Muscle layer of duodenum (tissue), 2 donors: Measurements from ENCODE around the gene GLP2R.

ENCODE experiments used
- H3K27ac ChIP-seq: one replicate; pipeline ENCODE4 v1.7.0; 2013; ENCODE audit warnings: mild to moderate bottlenecking, low read length
- H3K27me3 ChIP-seq: one replicate; pipeline ENCODE4 v1.7.0; 2013; ENCODE audit warnings: low read depth, mild to moderate bottlenecking, control low read depth, low read length
- H3K36me3 ChIP-seq, 2 donors: one replicate each; pipeline ENCODE4 v1.7.0; 2013; ENCODE audit warnings: low read length in 2 of 2, control low read depth in 1 of 2, mild to moderate bottlenecking in 1 of 2; ENCODE audit not compliant: insufficient read depth in 2 of 2, control insufficient read depth in 1 of 2
- H3K4me1 ChIP-seq, 2 donors: one replicate each; pipeline ENCODE4 v1.7.0; 2013; ENCODE audit warnings: low read length in 2 of 2, mild to moderate bottlenecking in 2 of 2, control low read depth in 1 of 2, moderate library complexity in 1 of 2; ENCODE audit not compliant: insufficient read depth in 2 of 2, control insufficient read depth in 1 of 2
- H3K4me3 ChIP-seq, 2 donors: one replicate each; pipeline ENCODE4 v1.7.0; 2013; ENCODE audit warnings: low read length in 2 of 2, low read depth in 1 of 2, mild to moderate bottlenecking in 1 of 2
- H3K9me3 ChIP-seq, 2 donors: one replicate each; pipeline ENCODE4 v1.7.0; 2013; ENCODE audit warnings: low read length in 2 of 2, control low read depth in 1 of 2, mild to moderate bottlenecking in 1 of 2; ENCODE audit not compliant: control insufficient read depth in 1 of 2
- donor health status: healthy.

GLP2R gene

DNA sequence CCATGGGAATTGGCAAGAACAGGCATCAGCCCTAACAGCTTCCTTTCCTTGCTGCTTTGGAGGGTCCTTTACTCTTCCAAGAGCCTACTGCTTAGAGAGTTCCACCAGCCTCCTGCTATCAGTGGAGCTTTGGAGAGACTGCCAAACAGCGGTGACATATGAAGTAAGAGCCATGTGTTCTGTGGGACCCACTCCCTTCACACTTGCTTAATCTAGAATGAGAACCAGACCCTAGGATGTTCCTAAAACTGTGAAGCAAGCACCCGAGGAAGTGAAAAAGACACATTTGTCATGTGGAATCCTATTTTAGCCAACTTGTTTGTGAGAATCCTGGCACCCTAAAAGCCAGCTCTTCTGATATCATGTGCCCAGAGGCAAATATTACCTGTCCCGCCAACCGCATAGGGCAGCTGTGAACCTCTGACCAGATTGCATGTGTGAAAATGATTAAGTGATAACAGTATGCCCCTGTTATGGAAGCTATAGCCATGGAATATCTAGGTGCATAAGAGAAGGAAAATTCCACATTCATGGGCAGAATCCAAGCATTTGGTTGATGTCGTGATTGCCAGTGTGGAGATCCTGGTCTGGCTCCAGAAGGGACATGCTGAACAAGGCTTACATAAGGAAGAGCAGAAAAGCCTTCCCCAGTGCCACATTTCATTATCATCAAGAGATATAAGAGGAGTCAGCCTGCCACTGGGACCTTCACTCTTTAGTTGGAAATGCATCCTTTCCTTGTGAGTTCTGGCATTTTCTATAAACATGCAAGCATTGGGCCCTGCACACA is 60.6 kb downstream of the GLP2R start:
- Histone ChIP-seq H3K4me3 (no peak overlapping the region), H3K36me3 (peaks cover 0 to 13% of the 10 kb centered on the region in 2 donors), H3K27me3 (no peaks in the 10 kb centered on the region), H3K4me1 (no peaks in the 10 kb centered on the region), H3K27ac (no peak overlapping the region), H3K9me3 (peaks cover 15 to 21% of the 10 kb centered on the region in 2 donors)

- Histone ChIP-seq H3K27me3 (no peaks in the 10 kb centered on the region), H3K36me3 (peaks cover 0 to 3% of the 10 kb centered on the region in 2 donors), H3K4me3 (no peak overlapping the region), H3K9me3 (peaks cover 11 to 12% of the 10 kb centered on the region in 2 donors), H3K27ac (no peak overlapping the region), H3K4me1 (no peaks in the 10 kb centered on the region)
These were observed 61.8 kb downstream of the GLP2R start for GRCh38 chr17:9887508-9887907.

DNA sequence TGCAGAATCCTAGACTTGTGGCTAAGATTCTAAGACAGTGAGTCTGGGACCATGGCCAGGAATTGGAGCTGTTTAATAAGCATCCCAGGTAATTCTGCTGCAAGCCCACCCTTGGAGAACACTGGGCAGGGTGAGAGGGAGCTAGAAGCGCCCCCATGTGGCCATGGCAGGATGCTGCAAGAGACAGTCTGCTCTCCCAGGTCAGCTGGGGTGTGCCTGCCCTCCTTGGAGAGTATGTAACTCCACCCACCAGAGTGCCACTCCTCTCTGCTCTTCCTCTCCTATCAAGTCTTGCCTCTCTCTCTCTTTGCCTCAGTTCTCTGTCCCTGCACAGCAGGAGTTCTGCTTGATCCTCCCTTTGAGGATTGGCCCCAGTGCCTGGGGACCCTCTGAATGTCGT is 64.4 kb downstream of the GLP2R start:
- H3K4me3 ChIP-seq = no peak overlapping the region

DNA sequence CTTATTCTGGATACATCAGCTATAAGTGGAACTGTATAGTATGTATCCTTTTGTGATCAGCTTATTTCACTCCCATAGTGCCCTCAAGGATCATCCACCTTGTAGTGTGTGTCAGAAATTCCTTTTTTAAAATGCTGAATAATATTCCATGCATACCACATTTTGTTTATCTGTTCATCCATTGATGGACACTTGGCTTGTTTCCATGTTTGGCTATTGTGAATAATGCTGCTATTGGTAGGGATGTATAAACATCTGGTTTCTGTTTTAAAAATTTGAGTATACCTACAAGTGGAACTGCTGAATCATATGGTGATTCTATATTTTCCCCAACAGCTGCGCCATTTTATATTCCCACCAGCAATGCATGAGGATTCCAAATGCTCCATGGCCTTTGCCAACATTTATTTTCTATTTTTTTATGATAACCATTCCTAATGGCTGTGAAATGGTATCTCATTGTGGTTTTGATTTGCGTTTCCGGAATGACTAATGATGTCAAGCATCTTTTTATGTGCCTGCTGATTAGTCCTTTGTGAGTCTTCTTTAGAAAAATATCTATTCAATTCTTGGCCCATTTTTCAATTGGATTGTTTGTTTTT is 67.8 kb downstream of the GLP2R start:
- H3K36me3 ChIP-seq = no peaks in the 10 kb centered on the region
- H3K4me3 ChIP-seq = no peak overlapping the region
- peaks cover 0 to 5% of the 10 kb centered on the region in 2 donors for H3K9me3 ChIP-seq
- H3K4me1 ChIP-seq = no peaks in the 10 kb centered on the region
- H3K27ac ChIP-seq = no peak overlapping the region
- H3K27me3 ChIP-seq = no peaks in the 10 kb centered on the region

More for the DNA sequence above, 64.4 kb downstream of the GLP2R start:
- Histone ChIP-seq H3K27me3 (no peaks in the 10 kb centered on the region), H3K9me3 (peaks cover 0 to 5% of the 10 kb centered on the region in 2 donors), H3K36me3 (no peaks in the 10 kb centered on the region), H3K27ac (no peak overlapping the region), H3K4me1 (no peaks in the 10 kb centered on the region)

DNA sequence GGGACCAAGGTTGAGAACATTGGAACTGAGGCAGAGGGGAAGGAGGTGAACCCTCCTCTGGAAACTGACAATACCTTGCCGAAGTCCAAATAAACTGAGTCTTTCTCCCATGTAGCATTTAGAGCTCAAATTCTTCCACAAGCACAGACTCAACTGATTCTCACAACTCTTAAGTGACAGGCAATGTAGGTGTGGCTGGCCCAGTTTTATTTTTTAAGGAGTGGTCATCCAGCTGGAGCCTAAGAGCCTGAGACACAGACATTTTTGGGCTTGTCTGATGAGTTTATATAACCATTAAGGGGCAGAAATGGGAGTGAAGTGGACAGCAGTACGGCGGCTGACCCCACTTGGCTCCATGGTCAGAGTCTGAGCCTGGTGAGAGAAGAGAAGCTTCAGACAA is 68.5 kb downstream of the GLP2R start:
- Histone ChIP-seq H3K9me3 (peaks cover 0 to 5% of the 10 kb centered on the region in 2 donors), H3K4me1 (peaks cover 0 to under 1% of the 10 kb centered on the region in 2 donors), H3K27me3 (no peaks in the 10 kb centered on the region), H3K27ac (no peak overlapping the region), H3K4me3 (no peak overlapping the region), H3K36me3 (no peaks in the 10 kb centered on the region)

GRCh38 chr17:9895923-9896322 is 70.2 kb downstream of the GLP2R start:
- Histone ChIP-seq H3K27me3 (no peaks in the 10 kb centered on the region), H3K9me3 (peaks cover 0 to 5% of the 10 kb centered on the region in 2 donors), H3K36me3 (no peaks in the 10 kb centered on the region), H3K4me3 (no peak overlapping the region), H3K4me1 (peaks cover 4 to 15% of the 10 kb centered on the region in 2 donors), H3K27ac (no peak overlapping the region)

- Histone ChIP-seq H3K9me3 (peaks cover 0 to 5% of the 10 kb centered on the region in 2 donors), H3K4me1 (peaks cover 4 to 15% of the 10 kb centered on the region in 2 donors), H3K27ac (no peak overlapping the region), H3K36me3 (no peaks in the 10 kb centered on the region), H3K27me3 (no peaks in the 10 kb centered on the region), H3K4me3 (no peak overlapping the region)
These were observed 71.7 kb downstream of the GLP2R start for GRCh38 chr17:9897372-9897968.

DNA sequence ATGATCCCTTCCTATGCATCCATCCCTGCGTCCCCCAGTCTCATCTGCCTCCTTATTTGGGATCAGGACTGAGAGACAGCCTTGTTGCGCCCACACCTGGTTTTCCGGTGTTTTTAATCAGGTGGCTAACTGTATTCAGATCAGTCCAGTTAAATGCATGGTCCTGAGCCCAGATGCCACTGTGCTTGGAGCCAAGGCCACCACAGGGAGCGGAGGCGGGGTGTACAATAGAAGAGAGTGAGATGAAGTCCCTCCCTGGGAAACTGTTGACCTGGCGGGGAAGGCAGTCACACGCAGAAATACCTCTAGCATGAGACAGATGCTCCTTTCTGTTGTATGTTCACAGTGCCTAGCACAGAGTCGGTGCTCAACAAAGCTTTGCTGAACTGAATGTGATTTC is 73.1 kb downstream of the GLP2R start:
- no peaks in the 10 kb centered on the region for H3K27me3 ChIP-seq
- H3K4me1 ChIP-seq = peaks cover 4 to 15% of the 10 kb centered on the region in 2 donors
- no peaks in the 10 kb centered on the region for H3K36me3 ChIP-seq

GRCh38 chr17:9899280-9900043 is 73.7 kb downstream of the GLP2R start:
- H3K9me3 ChIP-seq = peaks cover 0 to 3% of the 10 kb centered on the region in 2 donors
- no peak overlapping the region for H3K27ac ChIP-seq
- peaks cover 4 to 15% of the 10 kb centered on the region in 2 donors for H3K4me1 ChIP-seq
- H3K36me3 ChIP-seq = no peaks in the 10 kb centered on the region
- no peak overlapping the region for H3K4me3 ChIP-seq
- no peaks in the 10 kb centered on the region for H3K27me3 ChIP-seq

More for the DNA sequence above, 73.1 kb downstream of the GLP2R start:
- no peak overlapping the region for H3K27ac ChIP-seq
- H3K4me3 ChIP-seq = no peak overlapping the region
- peaks cover 0 to 5% of the 10 kb centered on the region in 2 donors for H3K9me3 ChIP-seq

DNA sequence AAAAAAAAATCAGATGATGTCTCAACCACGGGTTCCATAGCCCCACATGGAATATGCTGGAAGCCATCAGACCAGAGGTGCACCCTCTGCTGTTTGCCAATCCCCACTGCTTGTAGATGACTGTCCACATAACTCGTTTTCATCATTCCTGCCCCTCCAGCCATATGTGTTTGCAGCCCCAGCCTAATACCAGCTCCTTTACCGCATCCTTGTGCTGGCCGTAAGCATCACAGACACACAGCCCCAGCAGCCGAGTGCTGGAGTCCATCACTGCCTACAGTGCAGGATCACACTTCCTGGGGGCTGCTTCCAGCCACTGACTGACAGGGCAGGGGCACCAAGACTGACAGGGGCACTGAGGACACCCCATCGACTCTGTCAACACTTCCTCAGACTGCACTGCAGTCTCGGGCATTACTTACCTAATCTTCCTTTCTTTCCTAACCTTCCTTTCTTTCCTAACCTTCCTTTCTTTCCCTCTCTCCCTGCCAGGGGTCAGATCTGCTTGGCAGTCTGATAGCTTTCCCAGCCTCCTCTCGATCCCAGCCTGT is 74.4 kb downstream of the GLP2R start:
- no peaks in the 10 kb centered on the region for H3K27me3 ChIP-seq
- H3K4me1 ChIP-seq = peaks cover 4 to 15% of the 10 kb centered on the region in 2 donors
- no peaks in the 10 kb centered on the region for H3K9me3 ChIP-seq
- H3K36me3 ChIP-seq = no peaks in the 10 kb centered on the region
- H3K27ac ChIP-seq = no peak overlapping the region
- H3K4me3 ChIP-seq = no peak overlapping the region
